K562 (cell line): ENCODE measurements around the gene PLXNA3. TPM values are rescaled to one million over a fixed set of nuclear protein-coding genes. Genes with fewer than 3 reads are reported as not detected.

Source experiments
- ATAC-seq: fragments of 200-7000 bp; cut with Tn5 transposase; 3 replicates; pipeline ENCODE4 v1.9.1; 2020; ENCODE audit warnings: moderate library complexity
- BruUV-seq: library from RNA; stranded (reverse); fragments of 400-500 nt; replicated peaks from 2 replicates; lab custom pipeline; 2021; lab: Mats Ljungman, UMichigan
- CTCF ChIA-PET: fragments of 300-600 bp; formaldehyde crosslinking; extraction: SDS; loops from one replicate; lab custom pipeline; 2021; ENCODE audit warnings: low intra/inter-chr PET ratio; lab: Yijun Ruan, JAX
- POLR2A ChIA-PET: fragments of 300-600, 350-650 bp; sonication (Branson Sonifier 250); formaldehyde crosslinking; extraction: SDS; loops from one replicate; lab custom pipeline; 2021; ENCODE audit warnings: antibody characterized with exemption, inconsistent platforms; lab: Yijun Ruan, JAX
- DNase-seq, 4 experiments: peaks; one replicate each; pipeline versions ENCODE4 v3.0.0 to v3.0.0-alpha.2; 2011 to 2018; ENCODE audit warnings: low spot score in 3 of 4, mixed read lengths in 3 of 4; ENCODE audit errors: extremely low read depth in 1 of 4
- FAIRE-seq: peaks from 2 replicates; lab custom pipeline; 2011; peaks lifted over from hg19 to GRCh38; lab: Jason Lieb, UNC
- H2AFZ ChIP-seq: 2 replicates; pipeline ENCODE4 v1.6.0; 2011; ENCODE audit warnings: low read depth, low read length, control low read depth, inconsistent platforms
- H3K27ac ChIP-seq: fragments of 200-600 bp; 3 replicates; pipeline ENCODE4 v1.8.0; 2011; ENCODE audit warnings: low read depth, mild to moderate bottlenecking, control low read depth, inconsistent platforms, low read length, moderate library complexity, mixed read lengths; ENCODE audit errors: extremely low read depth
- H3K27me3 ChIP-seq, 2 experiments: fragments of 300-600 bp in 1 of 2; 2 replicates in 1 of 2; 3 replicates in 1 of 2; pipeline versions ENCODE4 v1.6.0 to v1.8.0; 2011; ENCODE audit warnings: inconsistent platforms in 2 of 2, low read length in 2 of 2, mild to moderate bottlenecking in 1 of 2, mixed read lengths in 1 of 2, moderate library complexity in 1 of 2; ENCODE audit not compliant: control insufficient read depth in 2 of 2, insufficient read depth in 2 of 2
- H3K36me3 ChIP-seq: fragments of 300-600 bp; 3 replicates; pipeline ENCODE4 v1.8.0; 2011; ENCODE audit warnings: mild to moderate bottlenecking, low read length, inconsistent platforms; ENCODE audit not compliant: control insufficient read depth, insufficient read depth
- H3K4me1 ChIP-seq, 2 experiments: fragments of 200-600 bp in 1 of 2; replicated peaks in 1 of 2; 2 replicates in 1 of 2; 3 replicates in 1 of 2; pipeline versions ENCODE4 v1.5.1 to v1.8.0; 2011; ENCODE audit warnings: inconsistent platforms in 2 of 2, low read length in 2 of 2, mild to moderate bottlenecking in 1 of 2, mixed read lengths in 1 of 2, moderate library complexity in 1 of 2; ENCODE audit not compliant: control insufficient read depth in 2 of 2, insufficient read depth in 2 of 2
- H3K4me2 ChIP-seq: 2 replicates; pipeline ENCODE4 v1.6.1; 2011; ENCODE audit warnings: low read length, control low read depth, inconsistent platforms, mixed read lengths; ENCODE audit not compliant: insufficient read depth
- H3K4me3 ChIP-seq: fragments of 200-600 bp; sonication (generic), shearing (Covaris generic); 2 replicates; pipeline ENCODE4 v1.5.1; 2016; ENCODE audit warnings: control low read depth, inconsistent platforms
- H3K79me2 ChIP-seq: fragments of 200-600 bp; 3 replicates; pipeline ENCODE4 v1.8.0; 2011; ENCODE audit warnings: low read length, inconsistent platforms; ENCODE audit not compliant: control insufficient read depth, insufficient read depth
- H3K9ac ChIP-seq, 2 experiments: 2 replicates each; pipeline versions ENCODE4 v1.6.0 to v1.6.1; 2011; ENCODE audit warnings: low read depth in 2 of 2, low read length in 2 of 2, control low read depth in 1 of 2, inconsistent platforms in 1 of 2, mild to moderate bottlenecking in 1 of 2, mixed read lengths in 1 of 2; ENCODE audit not compliant: insufficient read depth in 1 of 2
- H3K9me1 ChIP-seq: one replicate; pipeline ENCODE4 v1.6.0; 2011; ENCODE audit warnings: inconsistent platforms, mild to moderate bottlenecking, low read length, moderate library complexity; ENCODE audit not compliant: control insufficient read depth, insufficient read depth
- H3K9me3 ChIP-seq: replicated peaks from 2 replicates; pipeline ENCODE4 v1.5.1; 2011; ENCODE audit warnings: low read depth, low read length, inconsistent platforms; ENCODE audit not compliant: control insufficient read depth, insufficient read depth
- H4K20me1 ChIP-seq: replicated peaks from 2 replicates; pipeline ENCODE4 v1.6.1; 2011; ENCODE audit warnings: low read length, inconsistent platforms, mixed read lengths; ENCODE audit not compliant: control insufficient read depth, insufficient read depth
- HDAC6 ChIP-seq: IDR thresholded peaks from 2 replicates; pipeline ENCODE4 v1.6.1; 2012; ENCODE audit warnings: low read depth, mild to moderate bottlenecking, control low read depth, inconsistent platforms, low read length, moderate library complexity
- HOXB6 ChIP-seq: fragments of 250-450 bp; sonication (Bioruptor Pico); IDR thresholded peaks from 2 replicates; pipeline ENCODE4 v1.5.1; 2022; ENCODE audit warnings: mild to moderate bottlenecking, borderline replicate concordance
- IRF2 ChIP-seq: sonication (generic); formaldehyde crosslinking; IDR thresholded peaks from 2 replicates; pipeline ENCODE4 v1.8.1; 2022; ENCODE audit warnings: mild to moderate bottlenecking, missing genetic modification reagents
- JUN ChIP-seq, 2 experiments: sonication (generic) in 1 of 2; formaldehyde crosslinking in 1 of 2; IDR thresholded peaks; 2 replicates each; pipeline versions ENCODE4 v1.6.1 to v1.8.0; 2012 to 2022; ENCODE audit warnings: borderline replicate concordance in 2 of 2, mild to moderate bottlenecking in 2 of 2, improper control_type of control experiment in 1 of 2, low read depth in 1 of 2, low read length in 1 of 2, missing genetic modification reagents in 1 of 2
- MCM3 ChIP-seq: fragments of 450-650 bp; IDR thresholded peaks from 2 replicates; pipeline ENCODE4 v1.6.1; 2016
- RHOXF2B ChIP-seq: fragments of 250-450 bp; sonication (Bioruptor Pico); conservative IDR thresholded peaks from 2 replicates; pipeline ENCODE4 v1.5.1; 2021
- SAFB ChIP-seq: fragments of 200-400 bp; formaldehyde crosslinking; IDR thresholded peaks from 2 replicates; pipeline ENCODE4 v1.6.1; 2017; ENCODE audit warnings: low read depth, low read length, borderline replicate concordance
- SIN3B ChIP-seq: fragments of 450-650 bp; IDR thresholded peaks from 2 replicates; pipeline ENCODE4 v1.6.1; 2017; ENCODE audit warnings: low read depth, mild to moderate bottlenecking, moderate library complexity
- SMARCE1 ChIP-seq: fragments of 450-650 bp; IDR thresholded peaks from 2 replicates; pipeline ENCODE4 v1.7.1; 2016; ENCODE audit warnings: mild to moderate bottlenecking
- ZFPM2 ChIP-seq: fragments of 250-450 bp; sonication (Bioruptor Pico); IDR thresholded peaks from 2 replicates; pipeline ENCODE4 v1.5.1; 2022; ENCODE audit warnings: mild to moderate bottlenecking
- ZNF609 ChIP-seq: sonication (generic); formaldehyde crosslinking; IDR thresholded peaks from 2 replicates; pipeline ENCODE4 v1.8.1; 2023; ENCODE audit warnings: missing genetic modification reagents, mild to moderate bottlenecking, borderline replicate concordance
- WGBS: fragments of 100-300 bp; shearing (Covaris generic); methylation state at CpG from one replicate; pipeline ENCODE4 v1.1.6; 2016; ENCODE audit warnings: low coverage, mixed read lengths; ENCODE audit not compliant: insufficient coverage; ENCODE audit errors: missing lambda C conversion rate; 5-methylcytosine and 5-hydroxymethylcytosine counted together
- in situ Hi-C: fragments of 300-500 bp; cut with MboI; formaldehyde crosslinking; loops from 4 replicates; pipeline ENCODE4 v1.15.0; 2018; ENCODE audit warnings: inconsistent platforms, mixed read lengths
- intact Hi-C: fragments of 100-400 bp; cut with micrococcal nuclease; formaldehyde crosslinking; loops from 2 replicates; pipeline ENCODE4 v1.14.2; 2022
- polyA plus RNA-seq, 8 experiments: library from polyadenylated mRNA; depleted of rRNA in 4 of 8; stranded (reverse) in 5 of 8; unstranded in 3 of 8; fragments of >200 nt; fragmentation: Nextera tagmentation in 2 of 8; fragmentation: Illumina TruSeq in 1 of 8; extraction: Ambion mirVana in 2 of 8; extraction: Trizol in 1 of 8; gene quantifications; 2 replicates each; pipeline versions ENCODE4 v1.2.1 to v1.2.3, GENCODE V29; 2011 to 2014; ENCODE audit warnings: inconsistent platforms in 1 of 8, missing spikeins in 1 of 8
- total RNA-seq, 7 experiments: library from RNA; depleted of rRNA in 6 of 7; stranded (reverse); fragments of >200 nt in 6 of 7; fragmentation: Illumina TruSeq in 2 of 7; extraction: Trizol in 2 of 7; gene quantifications; 2 replicates each; pipeline versions ENCODE4 v1.2.1 to v1.2.3, GENCODE V29; 2011 to 2021; ENCODE audit warnings: low replicate concordance in 1 of 7
- TF ChIP-seq, protein P1 (sequence below): sonication (generic); formaldehyde crosslinking; IDR thresholded peaks from 2 replicates; pipeline ENCODE4 v1.8.0; 2022; ENCODE audit warnings: mild to moderate bottlenecking, missing genetic modification reagents

The PLXNA3 gene
- total and polyA plus RNA-seq, 9 of the 15 experiments (the other 6 are each of a cell fraction or from before 2014, with no cell fraction given), result 0.32 to 47.8 (median 7.5) TPM

DNA sequence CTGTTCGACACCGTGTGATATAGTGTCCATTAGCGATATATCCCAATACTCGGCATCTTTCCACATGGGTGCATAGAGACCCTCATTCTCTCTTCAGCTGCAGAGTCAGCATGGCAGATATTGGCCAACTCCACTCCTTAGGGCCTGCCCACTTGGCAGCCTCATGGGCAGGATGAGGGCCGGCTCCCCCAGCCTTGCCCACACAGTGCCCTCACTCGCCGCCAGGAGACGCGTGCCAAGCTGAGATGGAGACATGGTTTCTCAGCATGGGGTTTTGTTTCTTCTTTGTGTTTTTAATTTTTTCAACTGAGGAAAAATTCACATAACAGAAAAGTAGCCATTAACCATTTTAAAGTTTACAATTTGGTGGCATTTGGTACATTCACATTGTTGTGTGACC lies 5.3 kb upstream of the PLXNA3 start:
- Histone ChIP-seq H2AFZ (no peak overlapping the region), H3K9me3 (no peaks in the 10 kb centered on the region), H3K27ac (no peak overlapping the region), H3K4me2 (no peak overlapping the region), H3K4me1 (peaks cover 0 to 16% of the 10 kb centered on the region in 2 experiments; a peak in 2 of 5 replicates), H3K27me3 (no peaks in the 10 kb centered on the region), H4K20me1 (no peaks in the 10 kb centered on the region), H3K79me2 (no peaks in the 10 kb centered on the region), H3K9me1 (no peaks in the 10 kb centered on the region), H3K36me3 (peaks cover 34% of the 10 kb centered on the region; the same call in 2 of the 3 replicates), H3K9ac (no peak overlapping the region), H3K4me3 (no peak overlapping the region)
- ChIA-PET POLR2A (interaction anchor here (0.7 to 1.3 kb wide), 3 partner anchors 11 to 31 kb away, joined by 3 to 5 read pairs (median 4); partner anchors contain the start of gene LAGE3), CTCF (interaction anchor here (0.6 kb wide), 1 partner anchor 437 kb away, joined by 3 read pairs; no protein-coding TSS in a partner anchor)
- 93% methylated on average over 6 of the region's 9 CpGs for WGBS
- ATAC-seq, result no peak
- FAIRE-seq, result no peak
- no peak for DNase-seq
- BruUV-seq, result no TSS peak
- intact Hi-C loops (no loop called here), in situ Hi-C loops (no loop called here)
- TF ChIP-seq HDAC6 (no peak), ZNF609 (CRISPR knock-in tag) (no peak), HOXB6 (CRISPR knock-in tag) (no peak), SAFB (no peak), IRF2 (CRISPR knock-in tag) (no peak), ZFPM2 (CRISPR knock-in tag) (no peak), JUN (IDR thresholded peaks at IDR 0.05; ENCODE audit: borderline replicate concordance, low read depth, low read length) (no peak), JUN (CRISPR knock-in tag; IDR thresholded peaks at IDR 0.05; ENCODE audit: borderline replicate concordance) (no peak), SIN3B (no peak), RHOXF2B (no peak), MCM3 (no peak), SMARCE1 (no peak)
- TF ChIP-seq, protein P1, sequence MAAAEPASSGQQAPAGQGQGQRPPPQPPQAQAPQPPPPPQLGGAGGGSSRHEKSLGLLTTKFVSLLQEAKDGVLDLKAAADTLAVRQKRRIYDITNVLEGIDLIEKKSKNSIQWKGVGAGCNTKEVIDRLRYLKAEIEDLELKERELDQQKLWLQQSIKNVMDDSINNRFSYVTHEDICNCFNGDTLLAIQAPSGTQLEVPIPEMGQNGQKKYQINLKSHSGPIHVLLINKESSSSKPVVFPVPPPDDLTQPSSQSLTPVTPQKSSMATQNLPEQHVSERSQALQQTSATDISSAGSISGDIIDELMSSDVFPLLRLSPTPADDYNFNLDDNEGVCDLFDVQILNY, result no peak
